B cell (primary cell): ENCODE measurements around the gene CINP. TPM values are rescaled to one million over a fixed set of nuclear protein-coding genes. Genes with fewer than 3 reads are reported as not detected.

Experiments
- ATAC-seq: fragments of 200-7000 bp; cut with Tn5 transposase; one replicate; pipeline ENCODE4 v1.10.0; 2021; ENCODE audit warnings: low read depth, mild to moderate bottlenecking, moderate number of reproducible peaks, moderate library complexity
- CTCF ChIA-PET: fragments of 350-600 bp; sonication (Branson Sonifier 250); formaldehyde crosslinking; loops from one replicate; lab custom pipeline; 2021; ENCODE audit warnings: antibody characterized with exemption, inconsistent platforms; lab: Charles Lee
- POLR2A ChIA-PET: fragments of 350-600 bp; sonication (Branson Sonifier 250); formaldehyde crosslinking; loops from one replicate; lab custom pipeline; 2021; ENCODE audit warnings: antibody characterized with exemption; lab: Charles Lee
- DNase-seq: peaks from one replicate; pipeline ENCODE4 v3.0.0; 2013
- H2AFZ ChIP-seq: 2 replicates; pipeline ENCODE4 v1.6.1; 2012; ENCODE audit warnings: mild to moderate bottlenecking, low read depth, low read length; ENCODE audit not compliant: insufficient read depth, poor library complexity, severe bottlenecking
- H3K27ac ChIP-seq, 2 donors: 1 replicate in 1 of 2; 2 replicates in 1 of 2; pipeline ENCODE4 v1.5.1; 2012 to 2013; ENCODE audit warnings: low read length in 2 of 2, mild to moderate bottlenecking in 2 of 2, moderate library complexity in 1 of 2
- H3K27me3 ChIP-seq, 4 experiments: fragments of 200-600 bp in 1 of 4; sonication (generic) in 1 of 4; replicated peaks in 1 of 4; 1 replicate in 2 of 4; 2 replicates in 2 of 4; pipeline versions ENCODE4 v1.6.1 to v1.7.0; 2013 to 2016; ENCODE audit warnings: low read length in 3 of 4, mild to moderate bottlenecking in 2 of 4, mixed read lengths in 1 of 4, moderate library complexity in 1 of 4; ENCODE audit not compliant: insufficient read depth in 4 of 4, control insufficient read depth in 3 of 4; ENCODE audit errors: control extremely low read depth in 1 of 4
- H3K36me3 ChIP-seq, 2 experiments: replicated peaks in 1 of 2; 1 replicate in 1 of 2; 2 replicates in 1 of 2; pipeline versions ENCODE4 v1.6.1 to v1.7.1; 2013; ENCODE audit warnings: low read length in 1 of 2; ENCODE audit not compliant: insufficient read depth in 2 of 2, control insufficient read depth in 1 of 2; ENCODE audit errors: control extremely low read depth in 1 of 2, extremely low read depth in 1 of 2
- H3K4me1 ChIP-seq, 2 donors: fragments of 200-600 bp in 1 of 2; sonication (generic) in 1 of 2; 1 replicate in 1 of 2; 2 replicates in 1 of 2; pipeline versions ENCODE4 v1.5.1 to v1.6.1; 2013 to 2017; ENCODE audit warnings: low read length in 2 of 2; ENCODE audit not compliant: control insufficient read depth in 2 of 2, insufficient read depth in 2 of 2
- H3K4me2 ChIP-seq: replicated peaks from 2 replicates; pipeline ENCODE3; 2012; ENCODE audit warnings: mild to moderate bottlenecking, low read depth, low read length; ENCODE audit not compliant: poor library complexity, severe bottlenecking
- H3K4me3 ChIP-seq, 5 experiments: fragments of 200-600 bp in 1 of 5; sonication (generic) in 1 of 5; 1 replicate in 3 of 5; 2 replicates in 2 of 5; pipeline versions ENCODE4 v1.5.1 to v1.7.0; 2011 to 2016; ENCODE audit warnings: low read length in 4 of 5, mild to moderate bottlenecking in 4 of 5, low read depth in 2 of 5, control low read depth in 1 of 5, moderate library complexity in 1 of 5; ENCODE audit not compliant: insufficient read depth in 1 of 5; ENCODE audit errors: control extremely low read depth in 1 of 5, extremely low read depth in 1 of 5
- H3K79me2 ChIP-seq: fragments of 200-600 bp; sonication (generic); one replicate; pipeline ENCODE4 v1.6.0; 2016; ENCODE audit warnings: low read length; ENCODE audit not compliant: control insufficient read depth, insufficient read depth
- H3K9ac ChIP-seq: fragments of 200-600 bp; sonication (generic); 2 replicates; pipeline ENCODE4 v1.6.1; 2017; ENCODE audit warnings: mild to moderate bottlenecking, low read length, moderate library complexity
- H3K9me3 ChIP-seq, 3 donors: one replicate each; pipeline versions ENCODE4 v1.6.1 to v1.7.1; 2013; ENCODE audit warnings: low read length in 2 of 3; ENCODE audit not compliant: control insufficient read depth in 2 of 3, insufficient read depth in 1 of 3; ENCODE audit errors: control extremely low read depth in 1 of 3
- H4K20me1 ChIP-seq: 2 replicates; pipeline ENCODE4 v1.6.0; 2012; ENCODE audit warnings: mild to moderate bottlenecking, low read length; ENCODE audit not compliant: insufficient read depth, control insufficient read depth, poor library complexity, severe bottlenecking
- H3K27ac Mint-ChIP-seq: one replicate; pipeline ENCODE4 v1.8.0; 2021; ENCODE audit warnings: mixed read lengths
- H3K27me3 Mint-ChIP-seq: one replicate; pipeline ENCODE4 v1.8.0; 2021; ENCODE audit warnings: mixed read lengths
- H3K4me1 Mint-ChIP-seq: one replicate; pipeline ENCODE4 v1.8.0; 2021; ENCODE audit warnings: mixed read lengths
- H3K4me3 Mint-ChIP-seq: one replicate; pipeline ENCODE4 v1.8.0; 2021; ENCODE audit warnings: mixed read lengths
- H3K9me3 Mint-ChIP-seq: one replicate; pipeline ENCODE4 v1.8.0; 2022; ENCODE audit warnings: mixed read lengths; ENCODE audit not compliant: insufficient read depth
- CTCF ChIP-seq: fragments of 200-600 bp; IDR thresholded peaks from one replicate; pipeline ENCODE4 v1.8.0; 2022; ENCODE audit warnings: antibody characterized with exemption, mild to moderate bottlenecking
- EZH2 ChIP-seq: IDR thresholded peaks from 2 replicates; pipeline ENCODE4 v1.6.1; 2012; ENCODE audit warnings: borderline replicate concordance, low read depth, mild to moderate bottlenecking, moderate library complexity, low read length; ENCODE audit not compliant: insufficient read depth, poor library complexity, severe bottlenecking
- WGBS: methylation state at CpG from one replicate; pipeline ENCODE4 v1.1.5; 2013; ENCODE audit warnings: missing lambda C conversion rate; ENCODE audit not compliant: insufficient coverage; 5-methylcytosine and 5-hydroxymethylcytosine counted together
- intact Hi-C: fragments of 100-400 bp; cut with micrococcal nuclease; formaldehyde crosslinking; loops from one replicate; pipeline ENCODE4 v1.10.0; 2022
- polyA plus RNA-seq: library from polyadenylated mRNA; depleted of rRNA; stranded (reverse); fragments of >200 nt; gene quantifications from 2 replicates; pipeline ENCODE4 v1.2.3, GENCODE V29; 2012
- total RNA-seq, 2 donors: library from RNA; stranded (reverse); fragments of 120-200 nt in 1 of 2; gene quantifications; 1 replicate in 1 of 2; 2 replicates in 1 of 2; pipeline versions ENCODE4 v1.2.3 to v1.2.4, GENCODE V29; 2013 to 2022

Gene CINP
- total and polyA plus RNA-seq, 2 donors (not counting 1 experiment from before 2014, with no cell fraction given): 21.9 to 28.8 TPM

GRCh38 chr14:102320671-102321455 is 41.8 kb downstream of the CINP start:
- Histone ChIP-seq H2AFZ (peak overlapping the region; percentile 74), H3K27ac (peak overlapping the region in 1 of 2 donors; percentile 95), H3K27me3 (no peaks in the 10 kb centered on the region), H3K4me1 (peaks cover 29 to 40% of the 10 kb centered on the region in 2 donors), H3K36me3 (peaks cover 0 to under 1% of the 10 kb centered on the region in 2 experiments), H3K9me3 (no peaks in the 10 kb centered on the region), H3K9ac (peak overlapping the region; percentile 72), H3K4me3 (peak overlapping the region in 2 of 5 experiments; percentile 39 to 84), H4K20me1 (no peaks in the 10 kb centered on the region), H3K4me2 (peak overlapping the region; percentile 77), H3K79me2 (no peaks in the 10 kb centered on the region)
- POLR2A ChIA-PET: no interaction called here
- TF ChIP-seq CTCF (no peak), EZH2 (no peak)
- 99% methylated on average over 12 of the region's 17 CpGs for WGBS
- DNase-seq (no peak), ATAC-seq (no peak)
- H3K4me3 Mint-ChIP-seq: peak overlapping the region; percentile 90
- no peaks in the 10 kb centered on the region for H3K27me3 Mint-ChIP-seq
- peak overlapping the region; percentile 93 for H3K27ac Mint-ChIP-seq
- intact Hi-C loops: no loop called here
- H3K4me1 Mint-ChIP-seq: peaks cover 51% of the 10 kb centered on the region
- H3K9me3 Mint-ChIP-seq: no peaks in the 10 kb centered on the region
- CTCF ChIA-PET: interaction anchor here (1.0 to 2.8 kb wide), 6 partner anchors 15 to 614 kb away, joined by 3 to 11 read pairs (median 4); partner anchors contain the start of genes CINP, MOK and TECPR2

GRCh38 chr14:102320033-102320660 is 42.5 kb downstream of the CINP start:
- no peaks in the 10 kb centered on the region for H3K27me3 ChIP-seq
- H3K36me3 ChIP-seq: no peaks in the 10 kb centered on the region
- intact Hi-C loops: no loop called here
- DNase-seq (peak; percentile 79), ATAC-seq (peak; percentile 21)
- no peak for TF ChIP-seq CTCF
- TF ChIP-seq EZH2: no peak
- ChIA-PET CTCF (interaction anchor here (0.6 to 2.8 kb wide), 4 partner anchors 15 to 257 kb away, joined by 3 to 11 read pairs (median 6); partner anchors contain the start of genes CINP, MOK and TECPR2), POLR2A (no interaction called here)
- no peaks in the 10 kb centered on the region for H4K20me1 ChIP-seq
- peak overlapping the region; percentile 72 for H3K9ac ChIP-seq
- H3K27me3 Mint-ChIP-seq: no peaks in the 10 kb centered on the region
- peak overlapping the region; percentile 79 to 95 for H3K27ac ChIP-seq
- H3K4me3 ChIP-seq: peak overlapping the region; percentile 39 to 84 (median 65)
- H3K27ac Mint-ChIP-seq: peak overlapping the region; percentile 93
- peak overlapping the region; percentile 74 for H2AFZ ChIP-seq
- peak overlapping the region; percentile 77 for H3K4me2 ChIP-seq
- H3K9me3 Mint-ChIP-seq: no peaks in the 10 kb centered on the region
- H3K4me1 Mint-ChIP-seq: peaks cover 54% of the 10 kb centered on the region
- peaks cover 29 to 40% of the 10 kb centered on the region in 2 donors for H3K4me1 ChIP-seq
- no peaks in the 10 kb centered on the region for H3K9me3 ChIP-seq
- no peaks in the 10 kb centered on the region for H3K79me2 ChIP-seq
- WGBS: 6% methylated on average over 30 of the region's 30 CpGs
- H3K4me3 Mint-ChIP-seq: peak overlapping the region; percentile 90
